Fibroblast of skin of right biceps (primary cell): ENCODE measurements around the gene FGD5.

Experiments used
- DNase-seq: peaks from one replicate; pipeline ENCODE4 v3.0.0-alpha.2; 2013

Gene FGD5

DNA sequence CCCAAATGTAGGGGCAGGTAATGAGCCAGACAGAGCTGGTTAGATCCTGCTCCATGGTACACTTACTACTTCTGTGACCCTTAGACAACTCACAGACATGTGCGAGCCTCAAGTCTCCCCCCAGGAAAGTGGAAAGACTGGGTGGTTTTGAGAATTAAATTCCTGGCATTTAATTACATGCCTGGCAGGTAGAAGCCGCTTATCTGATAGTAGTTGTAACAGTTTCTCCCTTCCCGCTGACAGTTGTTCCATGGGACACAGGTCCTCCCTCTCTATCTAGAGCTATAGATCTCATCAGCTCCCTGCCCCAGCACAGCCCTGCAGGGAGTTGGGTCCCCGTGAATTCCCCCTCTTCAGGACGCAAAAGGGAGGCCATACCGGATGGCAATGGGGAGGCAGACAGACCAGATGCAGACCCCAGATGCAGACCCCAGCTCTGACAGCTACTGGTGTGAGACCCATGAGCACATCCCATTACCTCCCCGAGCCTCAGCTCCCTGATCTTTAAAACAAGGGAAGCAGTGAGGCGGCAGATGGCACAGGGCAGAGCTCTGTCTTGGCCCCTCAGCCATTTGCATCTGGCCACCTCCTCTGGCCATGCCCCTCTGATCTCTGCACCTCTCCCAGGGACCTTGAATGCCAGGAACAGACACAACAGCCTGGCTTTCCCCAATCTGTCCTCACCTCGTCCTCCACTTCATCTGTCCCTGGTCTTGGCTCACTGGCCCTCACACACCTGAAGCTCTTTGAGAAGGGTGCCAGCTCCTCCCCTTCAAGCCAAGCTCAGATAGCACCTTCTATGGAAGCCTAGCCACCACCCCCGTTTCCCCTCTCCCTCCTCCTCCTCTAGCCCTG is 94.5 kb downstream of the FGD5 start:
- DNase-seq: no peak

- no peak for DNase-seq
Measured at GRCh38 chr3:14913926-14914778, 95.4 kb downstream of the FGD5 start.

DNA sequence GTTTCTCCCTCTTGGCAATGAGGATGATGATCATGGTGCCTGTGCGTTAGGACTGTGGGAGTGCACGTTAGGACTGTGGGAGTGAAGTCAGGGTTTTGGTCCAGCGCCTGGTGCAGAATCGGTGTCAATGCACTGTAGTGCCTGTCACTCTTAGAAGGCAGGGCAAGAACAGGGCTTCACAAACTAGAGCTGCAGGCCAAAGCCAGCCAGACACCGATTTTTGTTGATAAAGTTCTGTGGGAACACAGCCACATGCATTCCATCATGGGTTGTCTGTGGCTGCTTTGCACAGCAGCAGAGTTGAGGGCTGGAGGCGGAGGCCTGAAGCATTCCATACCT is 96.0 kb downstream of the FGD5 start:
- no peak for DNase-seq

DNA sequence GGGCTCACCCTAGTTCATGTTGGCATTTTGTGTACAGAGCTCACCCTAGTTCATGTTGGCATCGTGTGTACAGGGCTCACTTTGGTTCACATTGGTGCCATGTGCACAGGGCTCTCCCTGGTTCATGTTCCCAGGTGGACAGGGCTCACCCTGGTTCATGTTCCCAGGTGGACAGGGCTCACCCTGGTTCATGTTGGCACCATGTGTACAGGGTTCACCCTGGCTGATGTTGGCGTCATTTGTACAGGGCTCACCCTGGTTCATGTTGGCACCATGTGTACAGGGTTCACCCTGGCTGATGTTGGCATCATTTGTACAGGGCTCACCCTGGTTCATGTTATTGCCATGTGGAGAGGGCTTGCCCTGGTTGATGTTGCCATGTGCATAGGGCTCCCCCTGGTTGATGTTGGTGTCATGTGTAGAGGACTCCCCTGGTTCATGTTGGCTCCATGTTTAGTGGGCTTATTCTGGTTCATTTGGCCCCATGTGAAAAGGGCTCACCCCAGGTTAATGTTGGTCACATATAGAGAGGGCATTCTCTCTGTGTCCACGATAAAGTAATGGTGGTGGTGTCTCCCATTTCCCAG is 97.0 kb downstream of the FGD5 start:
- no peak for DNase-seq

GRCh38 chr3:14918356-14918860 is 99.6 kb downstream of the FGD5 start:
- no peak for DNase-seq

GRCh38 chr3:14920536-14920935 is 101.8 kb downstream of the FGD5 start:
- no peak for DNase-seq

DNA sequence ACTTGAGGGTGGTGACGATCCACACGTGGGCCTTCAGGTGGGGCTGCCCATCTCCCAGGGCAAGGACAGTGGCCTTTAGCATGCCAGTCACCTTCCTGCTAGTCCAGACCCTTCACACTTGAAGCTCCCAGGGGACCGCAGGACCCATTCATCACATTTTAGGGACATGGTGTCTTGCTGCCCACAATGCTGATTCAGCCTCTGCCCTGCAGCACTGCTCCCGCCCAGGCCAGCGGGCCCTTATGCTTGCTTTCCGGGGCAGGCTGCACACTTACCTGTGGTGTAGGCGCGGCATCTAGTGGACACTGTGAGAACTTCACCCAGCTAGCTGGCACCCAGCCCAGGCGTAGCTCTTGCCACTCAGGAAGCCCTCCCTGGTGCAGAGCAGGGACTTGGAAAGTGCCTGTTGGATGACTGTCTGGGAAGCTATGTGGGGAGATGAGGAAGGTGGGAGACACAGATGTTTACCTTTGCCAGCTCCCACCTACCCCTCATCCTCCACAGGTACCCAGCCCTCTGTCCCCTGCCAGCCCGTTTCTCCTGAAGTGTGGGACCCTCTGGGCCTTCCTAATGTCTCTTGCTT is 102.4 kb downstream of the FGD5 start:
- DNase-seq: peak; percentile 84

- DNase-seq: peak; percentile 54
Measured at GRCh38 chr3:14921811-14922705, 103.3 kb downstream of the FGD5 start.

- no peak for DNase-seq
Measured at GRCh38 chr3:14922863-14923262, 104.1 kb downstream of the FGD5 start.

DNA sequence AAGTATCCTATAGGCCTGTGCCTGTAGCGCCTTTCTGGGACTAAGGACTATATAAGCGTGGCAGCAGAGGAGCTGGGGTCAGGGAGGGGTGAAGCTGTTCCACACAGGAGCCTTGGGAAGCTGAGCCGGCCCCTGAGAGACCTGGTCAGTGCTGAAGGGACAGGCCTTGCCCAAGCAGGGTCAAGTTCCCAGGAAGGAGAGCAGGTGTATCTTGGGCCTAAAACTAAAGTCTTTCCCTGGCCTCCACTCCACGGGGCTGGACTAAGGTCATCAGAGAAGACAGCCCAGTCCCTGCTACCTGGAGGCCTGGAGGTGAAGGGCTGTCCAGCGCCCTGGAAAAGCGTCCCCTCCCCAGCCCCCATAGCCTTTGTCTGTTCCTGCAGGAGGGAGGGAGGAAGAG is 104.7 kb downstream of the FGD5 start:
- no peak for DNase-seq

DNA sequence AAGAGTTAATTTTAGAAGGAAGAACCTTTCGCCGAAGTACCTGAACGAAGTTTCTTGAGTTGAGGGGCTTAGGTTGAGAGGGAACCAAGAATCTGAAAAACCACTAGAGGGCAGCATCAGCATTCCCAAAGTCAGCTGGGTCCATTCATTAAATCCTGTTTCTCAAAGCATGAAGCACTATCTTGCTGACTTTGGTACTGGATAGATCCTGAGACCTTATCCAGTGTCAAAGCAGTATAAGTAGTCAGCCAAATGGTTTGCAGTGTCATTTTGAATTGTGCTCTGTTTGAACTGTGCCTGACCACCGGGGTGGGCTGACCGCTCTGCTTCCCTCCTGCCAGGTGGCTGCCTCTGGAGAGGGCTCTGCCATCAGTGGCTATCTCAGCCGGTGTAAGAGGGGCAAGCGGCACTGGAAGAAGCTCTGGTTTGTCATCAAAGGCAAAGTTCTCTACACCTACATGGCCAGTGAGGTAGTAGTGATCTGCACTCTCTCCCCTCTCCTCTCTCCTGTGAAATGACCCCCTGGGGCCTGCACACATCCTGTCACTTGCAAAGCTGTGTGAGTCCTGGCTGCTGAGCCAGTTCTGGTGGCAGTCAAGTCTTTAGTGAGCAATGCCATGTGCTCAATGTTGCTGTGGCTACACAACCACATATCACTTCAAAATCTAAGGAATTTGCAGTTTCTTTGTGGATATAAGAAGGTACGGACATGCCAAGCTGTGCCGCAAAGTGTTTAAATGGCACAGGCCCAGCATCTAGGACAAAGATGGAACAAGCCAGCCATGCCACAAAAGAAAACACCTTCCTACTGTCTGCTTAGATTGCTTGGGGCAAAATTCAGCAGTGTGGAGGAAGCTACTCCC is 107.2 kb downstream of the FGD5 start:
- peak; percentile 59 for DNase-seq

DNA sequence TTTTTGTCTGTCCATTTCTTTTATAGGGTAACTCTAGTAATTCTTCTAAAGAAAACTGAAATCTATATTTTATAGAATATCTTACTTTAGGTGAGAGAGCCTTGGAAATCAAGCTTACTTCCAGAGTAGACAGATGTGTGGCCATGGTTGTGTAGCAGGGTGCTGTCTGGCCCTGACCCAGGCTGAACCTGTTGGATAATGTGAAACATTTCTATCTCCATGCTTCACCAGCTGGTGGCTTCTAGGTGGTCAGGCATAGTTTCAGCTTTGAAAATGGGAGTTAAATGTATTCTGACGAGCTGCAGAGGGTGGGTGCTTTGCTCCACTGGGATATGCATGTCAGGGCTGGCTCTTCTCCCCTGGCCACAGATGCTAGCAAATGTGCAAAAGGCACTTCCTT is 107.8 kb downstream of the FGD5 start:
- no peak for DNase-seq

DNA sequence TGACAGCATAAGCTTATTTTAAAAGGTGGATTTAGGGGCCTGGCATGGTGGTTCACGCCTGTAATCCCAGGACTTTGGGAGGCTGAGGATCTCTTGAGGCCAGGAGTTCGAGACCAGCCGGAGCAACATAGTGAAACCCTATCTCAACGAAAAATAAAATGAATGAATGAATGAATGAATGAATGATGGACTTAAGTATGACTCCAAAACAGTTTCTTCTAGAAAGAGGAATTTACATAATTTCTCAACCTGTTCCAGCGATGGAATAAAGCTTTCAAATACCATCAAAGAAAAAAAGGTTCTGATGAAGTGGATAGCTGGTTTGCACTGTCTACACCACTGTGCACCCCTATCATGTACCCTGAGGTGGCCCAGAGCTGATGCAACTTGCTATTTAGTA is 108.5 kb downstream of the FGD5 start:
- DNase-seq: no peak

- DNase-seq: no peak
Measured at GRCh38 chr3:14929310-14930074, 110.7 kb downstream of the FGD5 start.

GRCh38 chr3:14933820-14934425 is 115.2 kb downstream of the FGD5 start:
- no peak for DNase-seq

DNA sequence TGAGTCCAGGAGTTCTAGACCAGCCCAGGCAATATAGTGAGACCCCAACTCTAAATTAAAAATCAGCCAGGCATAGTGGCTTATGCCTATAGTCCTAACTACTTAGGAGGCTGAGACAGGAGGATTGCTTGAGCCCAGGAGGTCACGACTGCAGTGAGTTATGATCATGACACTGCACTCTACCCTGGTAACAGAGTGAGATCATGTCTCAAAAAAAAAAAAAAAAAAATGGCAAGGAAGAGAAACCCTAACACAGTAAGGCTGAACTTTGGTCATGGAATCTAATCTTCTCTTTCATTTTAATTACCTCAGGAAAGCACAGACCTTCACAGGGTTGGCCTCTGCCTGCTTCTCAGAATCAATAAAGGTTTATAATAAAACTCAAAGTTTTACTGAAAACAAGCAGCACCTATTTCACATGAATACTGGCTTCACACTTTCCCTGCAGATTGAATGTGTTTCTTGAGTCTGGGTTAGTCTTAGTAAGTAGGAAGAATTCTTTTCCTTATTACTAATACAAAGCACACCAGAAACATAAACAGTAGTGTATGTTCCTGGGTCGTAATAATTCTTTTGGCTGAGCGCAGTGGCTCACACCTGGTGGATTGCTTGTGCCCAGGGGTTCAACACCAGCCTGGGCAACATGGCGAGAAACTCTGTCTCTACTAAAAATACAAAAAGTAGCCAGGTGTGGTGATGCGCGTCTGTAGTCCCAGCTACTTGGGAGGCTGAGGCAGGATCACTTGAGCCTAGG is 117.0 kb downstream of the FGD5 start:
- DNase-seq: no peak

- no peak for DNase-seq
Measured at GRCh38 chr3:14938954-14939353, 120.2 kb downstream of the FGD5 start.

DNA sequence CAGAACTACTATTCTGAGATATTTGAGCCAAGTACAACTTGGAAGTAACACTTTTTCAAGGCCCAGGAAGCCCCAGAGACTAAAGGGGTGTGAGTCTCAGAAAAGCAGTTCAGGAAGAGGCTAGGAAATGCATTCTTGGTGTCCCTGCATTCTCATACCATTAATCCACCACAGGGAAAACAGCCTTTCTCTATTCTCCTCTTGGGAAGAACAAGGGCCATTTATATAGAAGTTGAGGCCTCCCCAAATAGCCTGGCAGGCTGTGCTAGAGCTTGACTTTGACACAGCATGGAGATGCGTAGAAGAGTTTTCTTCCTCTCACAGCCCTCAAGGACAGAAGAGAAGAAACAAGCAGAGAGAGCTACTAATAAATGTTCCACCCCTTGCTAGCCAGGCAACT is 123.1 kb downstream of the FGD5 start:
- DNase-seq: no peak

DNA sequence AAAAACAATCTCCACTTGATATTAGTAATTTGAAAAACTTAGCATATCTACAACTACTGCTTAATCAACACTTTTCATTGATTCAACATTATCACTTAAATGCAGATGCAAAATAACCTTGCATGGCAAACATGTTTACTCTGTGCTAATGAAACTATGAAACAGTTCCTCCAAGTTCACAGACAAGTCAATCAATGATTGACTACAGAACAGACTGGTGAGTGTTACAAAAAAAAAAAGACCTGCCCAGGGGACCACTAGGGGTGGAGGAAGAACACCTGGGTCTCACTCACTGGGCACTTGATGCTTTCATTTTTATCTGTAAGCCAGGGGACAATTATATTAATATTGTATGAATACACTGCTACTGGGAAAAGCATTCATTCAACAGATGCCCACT is 124.3 kb downstream of the FGD5 start:
- no peak for DNase-seq
